SU-DHL-6 (cell line): ENCODE results near the gene ARHGEF37.

Experiments
- H2AFZ ChIP-seq: fragments of 200-600 bp; sonication (generic); 2 replicates; pipeline ENCODE4 v1.6.1; 2014; ENCODE audit warnings: low read depth, mild to moderate bottlenecking, moderate library complexity, mixed read lengths, antibody characterized with exemption, low read length; ENCODE audit not compliant: severe bottlenecking
- H3F3A ChIP-seq: fragments of 200-600 bp; shearing (Covaris generic); 2 replicates; pipeline ENCODE4 v1.6.0; 2016; ENCODE audit warnings: antibody characterized with exemption, mild to moderate bottlenecking; ENCODE audit not compliant: insufficient read depth
- H3K27ac ChIP-seq: fragments of 200-600 bp; sonication (generic); 2 replicates; pipeline ENCODE4 v1.5.1; 2016; ENCODE audit warnings: low read depth, mild to moderate bottlenecking, low read length, moderate library complexity, mixed read lengths
- H3K27me3 ChIP-seq: fragments of 200-600 bp; sonication (generic), shearing (Covaris generic); 2 replicates; pipeline ENCODE4 v1.6.0; 2014; ENCODE audit warnings: mild to moderate bottlenecking, low read length
- H3K36me3 ChIP-seq: fragments of 200-600 bp; sonication (generic); 2 replicates; pipeline ENCODE4 v1.6.1; 2014; ENCODE audit warnings: mild to moderate bottlenecking, low read length, mixed read lengths
- H3K4me2 ChIP-seq: fragments of 300-600, 200-600 bp; shearing (Covaris generic), sonication (generic); 2 replicates; pipeline ENCODE4 v1.6.0; 2014; ENCODE audit warnings: low read length, low read depth, mild to moderate bottlenecking; ENCODE audit not compliant: poor library complexity, severe bottlenecking
- H3K4me3 ChIP-seq: fragments of 200-600 bp; sonication (generic); 2 replicates; pipeline ENCODE4 v1.5.1; 2014; ENCODE audit warnings: antibody characterized with exemption, low read length, mild to moderate bottlenecking, mixed read lengths; ENCODE audit not compliant: insufficient read depth, poor library complexity, severe bottlenecking
- H3K79me2 ChIP-seq: fragments of 200-600 bp; sonication (generic); 2 replicates; pipeline ENCODE4 v1.6.1; 2014; ENCODE audit warnings: mild to moderate bottlenecking, low read length, moderate library complexity; ENCODE audit not compliant: insufficient read depth
- H3K9ac ChIP-seq: fragments of 200-600 bp; sonication (generic); 2 replicates; pipeline ENCODE4 v1.7.0; 2014; ENCODE audit warnings: mild to moderate bottlenecking, low read length
- H3K9me2 ChIP-seq: fragments of 200-600 bp; sonication (generic); replicated peaks from 2 replicates; pipeline ENCODE4 v1.6.1; 2014; ENCODE audit warnings: low read length; ENCODE audit not compliant: insufficient read depth
- H3K9me3 ChIP-seq: fragments of 200-600 bp; sonication (generic); 2 replicates; pipeline ENCODE4 v1.6.1; 2014; ENCODE audit warnings: low read length, mixed read lengths; ENCODE audit not compliant: insufficient read depth
- H4K20me1 ChIP-seq: fragments of 200-600 bp; sonication (generic); 2 replicates; pipeline ENCODE4 v1.6.1; 2014; ENCODE audit warnings: low read depth, mild to moderate bottlenecking, antibody characterized with exemption, low read length, moderate library complexity, mixed read lengths
- CTCF ChIP-seq: fragments of 200-600 bp; sonication (generic); IDR thresholded peaks from one replicate; pipeline ENCODE4 v1.5.1; 2017; ENCODE audit warnings: antibody characterized with exemption, mild to moderate bottlenecking, low read length, moderate library complexity; ENCODE audit not compliant: insufficient read depth, poor library complexity, severe bottlenecking
- EZH2phosphoT487 ChIP-seq: fragments of 200-600 bp; sonication (generic), shearing (Covaris generic); conservative IDR thresholded peaks from 2 replicates; pipeline ENCODE4 v1.6.1; 2018; ENCODE audit warnings: mild to moderate bottlenecking, antibody characterized with exemption, low read length, moderate library complexity, mixed read lengths

ARHGEF37 gene

DNA sequence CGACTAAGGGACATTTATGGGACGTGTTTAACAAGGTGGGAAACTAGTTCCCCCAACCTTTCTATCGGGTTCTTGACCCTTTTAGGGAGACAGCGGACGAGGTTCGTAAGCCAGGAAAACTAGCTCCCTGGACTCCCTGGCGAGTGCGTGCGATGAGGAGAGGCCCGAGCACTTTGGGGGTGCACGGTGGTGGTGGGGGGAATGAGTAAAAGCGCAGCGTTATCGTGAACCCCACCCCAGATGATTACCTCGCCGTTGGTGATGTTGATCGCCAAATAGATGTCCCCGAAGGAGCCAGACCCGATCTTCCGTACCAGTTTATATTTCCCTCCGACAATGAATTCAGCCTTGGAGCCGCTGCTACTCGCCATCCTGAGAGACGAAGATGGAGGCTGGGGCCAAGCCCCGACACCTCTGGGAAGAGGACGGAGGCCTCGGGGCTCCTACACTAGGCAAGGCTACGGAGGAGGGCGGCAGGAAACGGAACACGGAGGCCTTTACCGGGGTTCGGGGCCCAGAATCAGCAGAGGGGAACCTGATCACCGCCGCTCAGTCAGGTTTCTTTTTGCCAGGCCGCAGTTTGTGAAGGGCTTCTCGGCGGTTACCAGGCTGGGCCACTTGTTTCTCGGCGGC, 30.6 kb upstream of the ARHGEF37 start:
- H3K9ac ChIP-seq, result peak overlapping the region; percentile 96
- H3F3A ChIP-seq, result no peaks in the 10 kb centered on the region
- H3K9me3 ChIP-seq, result no peaks in the 10 kb centered on the region
- peak overlapping the region; percentile 60 for H2AFZ ChIP-seq
- peak overlapping the region; percentile 75 for H3K27ac ChIP-seq
- H3K27me3 ChIP-seq, result no peaks in the 10 kb centered on the region
- H4K20me1 ChIP-seq, result peaks cover 18% of the 10 kb centered on the region; the same call in 1 of the 2 replicates
- peak overlapping the region; percentile 88 for H3K4me2 ChIP-seq
- H3K9me2 ChIP-seq, result no peaks in the 10 kb centered on the region
- TF ChIP-seq EZH2phosphoT487 (no peak), CTCF (no peak)
- H3K4me3 ChIP-seq, result peak overlapping the region; percentile 98
- H3K36me3 ChIP-seq, result peaks cover 16% of the 10 kb centered on the region
- H3K79me2 ChIP-seq, result peaks cover 53% of the 10 kb centered on the region

- Histone ChIP-seq H3K36me3 (peaks cover 16% of the 10 kb centered on the region), H3K9me3 (no peaks in the 10 kb centered on the region), H3F3A (no peaks in the 10 kb centered on the region), H3K27ac (peak within 1 kb of the TSS; percentile 75), H3K4me2 (peak within 1 kb of the TSS; percentile 97), H3K4me3 (peak within 1 kb of the TSS; percentile 98), H3K9me2 (no peaks in the 10 kb centered on the region), H3K27me3 (no peaks in the 10 kb centered on the region), H3K9ac (peak within 1 kb of the TSS; percentile 96), H3K79me2 (peaks cover 46% of the 10 kb centered on the region), H4K20me1 (peaks cover 18% of the 10 kb centered on the region; the same call in 1 of the 2 replicates), H2AFZ (peak within 1 kb of the TSS; percentile 91)
- TF ChIP-seq EZH2phosphoT487 (no peak), CTCF (peak; percentile 84)
Observed at GRCh38 chr5:149551227-149552037, 29.9 kb upstream of the ARHGEF37 start, which contains the start of gene CSNK1A1. CSNK1A1 (minus strand) TSS chr5:149551439; CDS start chr5:149550964, 475 bp downstream.

DNA sequence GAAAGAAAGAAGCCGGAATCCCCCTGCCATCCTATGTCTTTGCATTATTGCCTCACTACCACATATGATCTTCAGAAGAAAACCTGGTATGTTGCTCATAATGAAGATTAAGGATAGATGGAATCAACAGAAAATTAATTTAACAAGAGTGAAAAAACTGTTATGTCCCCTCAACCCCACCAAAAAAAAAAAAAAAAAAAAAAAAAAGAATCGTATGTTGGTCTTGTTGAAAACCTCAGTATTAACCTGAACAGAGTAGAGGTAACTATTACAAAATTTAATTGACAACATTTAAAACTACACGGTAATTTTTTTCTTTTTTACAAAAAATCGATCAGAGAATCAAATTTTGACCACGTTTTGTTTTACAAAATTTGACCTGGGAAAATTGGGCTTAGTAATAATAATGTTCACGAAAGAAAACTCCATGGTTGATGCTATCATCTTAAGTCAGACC, 29.2 kb upstream of the ARHGEF37 start:
- Histone ChIP-seq H3K79me2 (peaks cover 40% of the 10 kb centered on the region), H3K4me2 (peak overlapping the region; percentile 97), H3K4me3 (peak overlapping the region; percentile 98), H3K9me3 (no peaks in the 10 kb centered on the region), H3K9me2 (no peaks in the 10 kb centered on the region), H3K27ac (peak overlapping the region; percentile 75), H4K20me1 (peaks cover 16% of the 10 kb centered on the region; the same call in 1 of the 2 replicates), H3K9ac (peak overlapping the region; percentile 96), H3K27me3 (no peaks in the 10 kb centered on the region), H3K36me3 (peaks cover 15% of the 10 kb centered on the region), H3F3A (no peaks in the 10 kb centered on the region), H2AFZ (peak overlapping the region; percentile 91)
- no peak for TF ChIP-seq EZH2phosphoT487
- no peak for TF ChIP-seq CTCF
